ENCODE results near the gene IL1R1. TPM values are rescaled to one million over a fixed set of nuclear protein-coding genes. Genes with fewer than 3 reads are reported as not detected.

IL1R1 gene
- total RNA-seq, 1 donor from 2014 or later: 79.6 TPM

GRCh38 chr2:102197389-102198137, 55.0 kb downstream of the IL1R1 start:
- no peaks in the 10 kb centered on the region for H3K36me3 ChIP-seq
- H3K4me1 ChIP-seq: no peaks in the 10 kb centered on the region
- H3K9me3 ChIP-seq: no peaks in the 10 kb centered on the region
- intact Hi-C loops (cut with DNase I): no loop called here
- TF ChIP-seq POLR2A (IDR thresholded peaks at IDR 0.05) (no peak), CTCF (IDR thresholded peaks at IDR 0.05) (no peak), POLR2AphosphoS5 (IDR thresholded peaks at IDR 0.05; ENCODE audit: insufficient read depth in 1 of 2, low read depth in 1 of 2) (no peak)
- no peak for DNase-seq (ENCODE audit: extremely low spot score in 2 of 2)
- H3K27ac ChIP-seq: no peak overlapping the region
- H3K4me3 ChIP-seq: no peak overlapping the region
- no peaks in the 10 kb centered on the region for H3K27me3 ChIP-seq

GRCh38 chr2:102200539-102200938, 58.0 kb downstream of the IL1R1 start:
- no peak for TF ChIP-seq CTCF (IDR thresholded peaks at IDR 0.05)
- no peak for TF ChIP-seq POLR2A (IDR thresholded peaks at IDR 0.05)
- no peak for TF ChIP-seq POLR2AphosphoS5 (IDR thresholded peaks at IDR 0.05; ENCODE audit: insufficient read depth in 1 of 2, low read depth in 1 of 2)
- intact Hi-C loops (cut with DNase I): no loop called here
- no peaks in the 10 kb centered on the region for H3K9me3 ChIP-seq

GRCh38 chr2:102204638-102205037, 62.1 kb downstream of the IL1R1 start:
- Histone ChIP-seq H3K9me3 (no peaks in the 10 kb centered on the region), H3K27me3 (no peaks in the 10 kb centered on the region), H3K4me3 (no peak overlapping the region), H3K4me1 (no peaks in the 10 kb centered on the region), H3K36me3 (no peaks in the 10 kb centered on the region), H3K27ac (no peak overlapping the region)
- TF ChIP-seq POLR2A (IDR thresholded peaks at IDR 0.05) (no peak), POLR2AphosphoS5 (IDR thresholded peaks at IDR 0.05; ENCODE audit: insufficient read depth in 1 of 2, low read depth in 1 of 2) (no peak), CTCF (IDR thresholded peaks at IDR 0.05) (no peak)
- DNase-seq (ENCODE audit: extremely low spot score in 2 of 2): no peak
- intact Hi-C loops (cut with DNase I): no loop called here

More at GRCh38 chr2:102200539-102200938, 58.0 kb downstream of the IL1R1 start:
- Histone ChIP-seq H3K4me3 (no peak overlapping the region), H3K27me3 (no peaks in the 10 kb centered on the region), H3K36me3 (no peaks in the 10 kb centered on the region), H3K4me1 (no peaks in the 10 kb centered on the region), H3K27ac (no peak overlapping the region)
- DNase-seq (ENCODE audit: extremely low spot score in 2 of 2): no peak

- H3K27me3 ChIP-seq: no peaks in the 10 kb centered on the region
- H3K36me3 ChIP-seq: no peaks in the 10 kb centered on the region
- no peaks in the 10 kb centered on the region for H3K9me3 ChIP-seq
- no peaks in the 10 kb centered on the region for H3K4me1 ChIP-seq
- DNase-seq (ENCODE audit: extremely low spot score in 2 of 2): no peak
- intact Hi-C loops (cut with DNase I): no loop called here
- no peak overlapping the region for H3K4me3 ChIP-seq
- TF ChIP-seq CTCF (IDR thresholded peaks at IDR 0.05): no peak
- TF ChIP-seq POLR2AphosphoS5 (IDR thresholded peaks at IDR 0.05; ENCODE audit: insufficient read depth in 1 of 2, low read depth in 1 of 2): no peak
- no peak for TF ChIP-seq POLR2A (IDR thresholded peaks at IDR 0.05)
- no peak overlapping the region for H3K27ac ChIP-seq
Observed at GRCh38 chr2:102206666-102207341, 64.3 kb downstream of the IL1R1 start.

GRCh38 chr2:102208774-102209173, 66.2 kb downstream of the IL1R1 start:
- intact Hi-C loops (cut with DNase I): no loop called here
- no peaks in the 10 kb centered on the region for H3K4me1 ChIP-seq
- H3K36me3 ChIP-seq: no peaks in the 10 kb centered on the region
- H3K27me3 ChIP-seq: no peaks in the 10 kb centered on the region
- no peak for TF ChIP-seq POLR2AphosphoS5 (IDR thresholded peaks at IDR 0.05; ENCODE audit: insufficient read depth in 1 of 2, low read depth in 1 of 2)
- no peak for DNase-seq (ENCODE audit: extremely low spot score in 2 of 2)
- H3K27ac ChIP-seq: no peak overlapping the region
- no peaks in the 10 kb centered on the region for H3K9me3 ChIP-seq
- H3K4me3 ChIP-seq: no peak overlapping the region
